H1 (cell line): ENCODE measurements around the gene SORL1-AS1.

Experiments used
- HDAC2 ChIP-seq, 2 experiments: fragments of 300-600 bp in 1 of 2; sonication (generic) in 1 of 2; IDR thresholded peaks; 2 replicates each; pipeline ENCODE4 v1.6.1; 2011 to 2012; ENCODE audit warnings: low read depth in 2 of 2, low read length in 2 of 2, mild to moderate bottlenecking in 2 of 2, moderate library complexity in 2 of 2, borderline replicate concordance in 1 of 2, inconsistent platforms in 1 of 2
- RBBP5 ChIP-seq: IDR thresholded peaks from 2 replicates; pipeline ENCODE4 v1.7.1; 2012; ENCODE audit warnings: low read depth, mild to moderate bottlenecking, inconsistent platforms, low read length, moderate library complexity, borderline replicate concordance
- RNF2 ChIP-seq: fragments of 200-900, 300-1000 bp; sonication (generic); IDR thresholded peaks from 2 replicates; pipeline ENCODE4 v1.7.1; 2016; ENCODE audit warnings: borderline replicate concordance, low read depth, mild to moderate bottlenecking, antibody characterized with exemption, low read length; ENCODE audit not compliant: poor library complexity, severe bottlenecking; ENCODE audit errors: missing control alignments

SORL1-AS1 gene

DNA sequence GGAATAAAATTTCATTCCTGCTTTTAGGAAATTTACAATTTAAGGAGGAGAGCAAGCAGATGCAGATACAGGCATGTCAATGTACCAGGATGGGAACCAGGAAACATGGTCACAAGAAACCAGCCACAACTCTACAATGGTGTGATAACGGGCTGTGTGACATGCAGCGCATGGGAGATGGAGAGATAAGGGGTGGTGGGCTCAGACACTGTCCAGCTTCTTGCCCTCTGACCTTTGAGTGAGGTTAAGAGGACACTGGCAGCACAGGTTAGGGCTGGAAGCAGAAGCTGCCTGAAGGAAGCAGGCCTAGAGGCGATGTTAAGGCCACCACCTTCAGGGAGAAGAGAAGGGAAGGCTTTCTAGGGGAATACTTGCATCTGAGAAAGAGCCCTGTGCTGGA, 2.3 kb upstream of the SORL1-AS1 start (continued):
- no peak for TF ChIP-seq RNF2
- TF ChIP-seq HDAC2 (IDR thresholded peaks at IDR 0.05; ENCODE audit: borderline replicate concordance in 1 of 2, low read depth in 2 of 2, low read length in 2 of 2): no peak
- no peak for TF ChIP-seq RBBP5
